ENCODE data around the gene LY6G5B. TPM values are rescaled to one million over a fixed set of nuclear protein-coding genes. Genes with fewer than 3 reads are reported as not detected.
A peak's percentile ranks its signal among the peaks of the same experiment; 100 is the strongest.

LY6G5B gene, protein sequence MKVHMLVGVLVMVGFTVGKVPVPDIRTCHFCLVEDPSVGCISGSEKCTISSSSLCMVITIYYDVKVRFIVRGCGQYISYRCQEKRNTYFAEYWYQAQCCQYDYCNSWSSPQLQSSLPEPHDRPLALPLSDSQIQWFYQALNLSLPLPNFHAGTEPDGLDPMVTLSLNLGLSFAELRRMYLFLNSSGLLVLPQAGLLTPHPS
- total RNA-seq, result 10 to 100 TPM; 13.1 to 17.2 (median 15.5) TPM
- long read RNA-seq, donor 1, result 0 reads
- long read RNA-seq, donor 2, result 0 reads

DNA sequence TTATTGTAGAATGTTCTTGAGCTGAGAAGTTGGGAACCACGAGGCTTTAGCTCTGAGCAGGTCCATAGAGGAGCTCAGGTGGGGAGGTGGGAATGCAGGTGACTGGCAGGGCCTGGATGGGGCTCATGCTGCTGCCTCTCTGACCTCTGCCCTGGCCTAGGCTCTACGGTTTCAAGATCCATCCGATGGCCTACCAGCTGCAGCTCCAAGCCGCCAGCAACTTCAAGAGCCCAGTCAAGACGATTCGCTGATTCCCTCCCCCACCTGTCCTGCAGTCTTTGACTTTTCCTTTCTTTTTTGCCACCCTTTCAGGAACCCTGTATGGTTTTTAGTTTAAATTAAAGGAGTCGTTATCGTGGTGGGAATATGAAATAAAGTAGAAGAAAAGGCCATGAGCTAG lies at the start of gene LY6G5B:
Gene LY6G5B (plus strand): TSS at position 301 of the 400 bp plus-strand sequence. CDS start 975 bp downstream, outside the sequence.
- no peaks in the 10 kb centered on the region for H3K9me3 ChIP-seq
- peaks cover 10% of the 10 kb centered on the region for H3K36me3 ChIP-seq (ENCODE audit: low read depth)
- TF ChIP-seq, protein P1, sequence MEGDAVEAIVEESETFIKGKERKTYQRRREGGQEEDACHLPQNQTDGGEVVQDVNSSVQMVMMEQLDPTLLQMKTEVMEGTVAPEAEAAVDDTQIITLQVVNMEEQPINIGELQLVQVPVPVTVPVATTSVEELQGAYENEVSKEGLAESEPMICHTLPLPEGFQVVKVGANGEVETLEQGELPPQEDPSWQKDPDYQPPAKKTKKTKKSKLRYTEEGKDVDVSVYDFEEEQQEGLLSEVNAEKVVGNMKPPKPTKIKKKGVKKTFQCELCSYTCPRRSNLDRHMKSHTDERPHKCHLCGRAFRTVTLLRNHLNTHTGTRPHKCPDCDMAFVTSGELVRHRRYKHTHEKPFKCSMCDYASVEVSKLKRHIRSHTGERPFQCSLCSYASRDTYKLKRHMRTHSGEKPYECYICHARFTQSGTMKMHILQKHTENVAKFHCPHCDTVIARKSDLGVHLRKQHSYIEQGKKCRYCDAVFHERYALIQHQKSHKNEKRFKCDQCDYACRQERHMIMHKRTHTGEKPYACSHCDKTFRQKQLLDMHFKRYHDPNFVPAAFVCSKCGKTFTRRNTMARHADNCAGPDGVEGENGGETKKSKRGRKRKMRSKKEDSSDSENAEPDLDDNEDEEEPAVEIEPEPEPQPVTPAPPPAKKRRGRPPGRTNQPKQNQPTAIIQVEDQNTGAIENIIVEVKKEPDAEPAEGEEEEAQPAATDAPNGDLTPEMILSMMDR (IDR thresholded peaks at IDR 0.05), result no peak
- no peak within 1 kb of the TSS for H3K4me3 ChIP-seq
- intact Hi-C loops (cut with DNase I, micrococcal nuclease), result no loop called here
- H3K4me1 ChIP-seq (ENCODE audit: low read depth), result peaks cover 9% of the 10 kb centered on the region
- no peak for ATAC-seq
- DNase-seq, result no peak

DNA sequence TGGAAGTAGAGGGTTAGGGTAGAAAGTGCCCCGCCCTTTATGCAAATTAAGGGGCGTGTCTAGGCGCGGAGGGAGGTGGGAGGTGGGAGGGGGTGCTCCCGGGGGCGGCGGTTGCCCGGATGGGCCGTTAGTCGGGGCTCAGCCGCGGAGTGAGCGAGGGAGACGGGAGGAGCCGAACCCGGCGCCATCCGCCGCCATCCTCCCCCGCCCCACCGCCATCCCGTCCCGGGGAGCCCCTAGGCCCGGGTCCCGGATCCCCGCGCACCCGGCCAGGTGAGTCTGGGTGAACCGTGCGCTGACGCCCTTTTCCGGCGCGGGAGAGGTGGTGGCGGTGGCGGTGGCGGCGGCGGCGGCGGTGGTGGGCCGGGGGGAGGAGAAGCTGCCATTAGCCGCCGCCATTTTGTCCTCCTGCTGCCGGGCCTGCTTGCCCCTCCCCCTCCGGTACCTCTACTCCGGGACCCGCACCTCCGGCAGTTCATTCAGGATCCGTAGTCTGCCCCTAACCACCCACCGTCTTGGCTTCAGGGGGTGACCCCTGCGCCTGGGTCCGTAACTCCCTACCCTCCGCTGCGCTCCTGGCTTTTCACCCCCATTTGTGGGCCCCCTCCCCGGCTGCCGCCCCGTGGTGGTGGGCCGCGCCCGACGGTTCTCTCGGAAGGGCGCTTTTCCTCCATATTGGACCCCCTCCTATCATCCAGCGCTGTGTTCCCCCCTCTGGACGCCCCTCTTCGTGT lies 49.0 kb upstream of the LY6G5B start, which contains the start of gene PRRC2A:
Gene PRRC2A (plus strand): TSS at position 130 of the 734 bp plus-strand sequence. CDS start 2,075 bp downstream, outside the sequence.
- intact Hi-C loops (cut with DNase I, micrococcal nuclease), result no loop called here
- Histone ChIP-seq H3K4me1 (ENCODE audit: low read depth) (peaks cover 9% of the 10 kb centered on the region), H3K4me3 (peak within 1 kb of the TSS; percentile 68), H3K36me3 (ENCODE audit: low read depth) (peaks cover 15% of the 10 kb centered on the region), H3K9me3 (no peaks in the 10 kb centered on the region)
- TF ChIP-seq, protein P1 (IDR thresholded peaks at IDR 0.05), result no peak
- peak; percentile 87 for ATAC-seq
- DNase-seq, result peak in 2 of 3 donors; percentile 95 to 98

DNA sequence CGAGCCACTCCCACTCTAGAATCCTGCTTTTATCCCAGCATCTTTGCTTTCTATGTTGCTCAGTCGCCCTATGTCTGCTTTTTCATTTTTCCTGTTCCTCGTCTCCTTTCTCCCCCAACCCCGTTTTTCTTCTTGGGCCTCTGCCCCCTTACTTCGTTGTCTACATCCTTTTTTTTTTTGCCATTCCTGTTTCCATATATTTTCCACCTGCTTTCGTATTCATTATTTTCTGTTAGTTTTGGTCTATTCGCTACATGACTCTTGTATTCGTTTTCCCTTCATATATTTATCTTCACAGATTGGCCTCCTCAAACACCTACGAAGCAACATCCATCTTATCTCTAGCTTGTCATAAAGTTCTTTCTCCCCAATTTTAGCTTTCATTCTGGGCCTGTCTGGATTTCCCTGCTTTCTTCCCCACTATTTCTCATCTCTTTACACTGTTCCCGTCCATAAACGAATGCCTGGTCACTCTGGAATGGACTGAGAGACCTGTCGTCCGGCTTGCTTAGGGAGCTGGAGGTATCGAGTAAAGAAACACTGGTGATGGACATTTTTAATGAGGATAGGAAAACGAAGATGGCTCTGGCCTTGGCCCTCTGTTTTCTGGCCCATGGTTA lies 48.3 kb upstream of the LY6G5B start:
- H3K4me3 ChIP-seq, result peak overlapping the region; percentile 68
- H3K9me3 ChIP-seq, result no peaks in the 10 kb centered on the region
- TF ChIP-seq, protein P1 (IDR thresholded peaks at IDR 0.05), result no peak
- peaks cover 9% of the 10 kb centered on the region for H3K4me1 ChIP-seq (ENCODE audit: low read depth)
- DNase-seq (no peak), ATAC-seq (no peak)
- peaks cover 20% of the 10 kb centered on the region for H3K36me3 ChIP-seq (ENCODE audit: low read depth)
- intact Hi-C loops (cut with DNase I, micrococcal nuclease), result no loop called here

DNA sequence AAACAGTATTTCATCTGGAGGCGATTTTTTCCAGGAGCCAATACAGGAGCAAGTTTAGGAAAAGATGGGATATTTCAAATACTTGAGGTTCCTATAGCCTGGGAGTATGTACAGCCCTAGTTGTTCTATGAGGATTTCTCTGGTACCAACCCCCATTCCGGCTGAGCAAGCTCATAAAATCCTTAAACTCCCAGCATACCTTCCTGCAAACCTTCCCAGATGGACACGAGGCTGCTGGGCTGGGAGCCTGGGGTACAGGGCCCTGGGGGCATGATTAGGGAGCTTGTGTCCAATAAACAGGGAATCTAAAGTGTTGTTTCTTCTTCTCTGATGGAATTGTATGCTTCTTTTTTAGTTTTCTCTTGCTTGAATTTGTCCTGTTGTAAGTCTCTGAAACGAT lies 47.8 kb upstream of the LY6G5B start:
- TF ChIP-seq, protein P1 (IDR thresholded peaks at IDR 0.05), result no peak
- H3K36me3 ChIP-seq (ENCODE audit: low read depth), result peaks cover 26% of the 10 kb centered on the region
- peak in 1 of 3 donors; percentile 51 for DNase-seq
- H3K4me3 ChIP-seq, result no peak overlapping the region
- no peak for ATAC-seq
- H3K9me3 ChIP-seq, result no peaks in the 10 kb centered on the region
- intact Hi-C loops (cut with DNase I, micrococcal nuclease), result no loop called here
- H3K4me1 ChIP-seq (ENCODE audit: low read depth), result peaks cover 9% of the 10 kb centered on the region

DNA sequence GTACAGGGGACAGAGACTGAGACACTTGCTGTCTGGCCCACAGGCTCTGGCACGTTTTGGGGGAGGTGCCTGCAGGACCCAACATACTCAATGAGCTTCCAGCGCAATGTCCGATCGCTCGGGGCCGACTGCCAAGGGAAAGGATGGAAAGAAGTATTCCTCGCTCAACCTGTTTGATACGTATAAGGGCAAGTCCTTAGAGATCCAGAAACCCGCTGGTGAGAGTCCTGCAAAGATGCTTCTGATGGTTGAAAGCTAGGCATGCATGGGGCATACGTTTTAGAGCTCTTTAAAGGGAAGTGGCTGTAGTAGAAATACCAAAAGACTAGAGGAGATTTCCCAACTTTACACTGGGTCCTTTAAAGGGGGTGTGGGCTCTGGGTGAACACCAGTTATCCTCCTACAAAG lies 47.1 kb upstream of the LY6G5B start:
- intact Hi-C loops (cut with DNase I, micrococcal nuclease), result no loop called here
- Histone ChIP-seq H3K9me3 (no peaks in the 10 kb centered on the region), H3K4me1 (ENCODE audit: low read depth) (peaks cover 9% of the 10 kb centered on the region), H3K4me3 (no peak overlapping the region), H3K36me3 (ENCODE audit: low read depth) (peaks cover 31% of the 10 kb centered on the region)
- TF ChIP-seq, protein P1 (IDR thresholded peaks at IDR 0.05), result no peak
- no peak for ATAC-seq
- DNase-seq, result peak in 1 of 3 donors; percentile 34

Measured in mucosa of descending colon (tissue), 3 donors.